Measurements from ENCODE around the gene DLG2.
"Not testable (repeated sequence)": the region's sequence is repeated elsewhere in the genome, so short reads cannot be mapped to it uniquely, and the experiment has no call there.

Gene DLG2

DNA sequence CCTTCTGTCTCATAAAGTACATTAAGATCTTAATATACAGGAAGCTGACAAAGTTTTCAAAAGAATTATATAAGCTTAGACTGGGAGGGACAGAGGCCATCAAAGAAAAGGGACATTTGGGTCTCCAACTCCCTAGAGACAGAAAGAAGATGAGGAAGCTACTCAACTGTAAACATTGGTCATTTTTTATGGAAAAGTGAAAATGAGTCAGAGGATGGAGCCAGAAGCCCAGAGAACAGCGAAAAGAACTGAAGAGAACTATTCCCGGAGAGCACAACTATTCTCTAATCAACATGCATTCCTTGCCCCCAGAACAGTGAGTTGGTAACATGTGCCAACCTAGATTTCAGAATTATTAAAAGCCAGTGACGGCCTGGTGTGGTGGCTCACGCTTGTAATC is 779.3 kb downstream of the DLG2 start:
- FAIRE-seq (no peak), DNase-seq (ENCODE audit: insufficient read length, low spot score) (no peak)
- TF ChIP-seq TAF1 (IDR thresholded peaks at IDR 0.05; ENCODE audit: low read depth, low read length): no peak
- no peak for TF ChIP-seq POU2F2 (IDR thresholded peaks at IDR 0.05; ENCODE audit: low read depth, low read length)
- no peak for TF ChIP-seq POLR2AphosphoS5 (IDR thresholded peaks at IDR 0.05; ENCODE audit: low read depth, low read length)
- TF ChIP-seq POLR2A (IDR thresholded peaks at IDR 0.05; ENCODE audit: low read depth, low read length): no peak
- TF ChIP-seq PAX5 (IDR thresholded peaks at IDR 0.05; ENCODE audit: insufficient read depth, low read length, severe bottlenecking): no peak
- TF ChIP-seq SPI1 (IDR thresholded peaks at IDR 0.05; ENCODE audit: low read depth, low read length): no peak

GRCh38 chr11:84840201-84840600 is 786.9 kb downstream of the DLG2 start:
- not testable (repeated sequence) for FAIRE-seq

DNA sequence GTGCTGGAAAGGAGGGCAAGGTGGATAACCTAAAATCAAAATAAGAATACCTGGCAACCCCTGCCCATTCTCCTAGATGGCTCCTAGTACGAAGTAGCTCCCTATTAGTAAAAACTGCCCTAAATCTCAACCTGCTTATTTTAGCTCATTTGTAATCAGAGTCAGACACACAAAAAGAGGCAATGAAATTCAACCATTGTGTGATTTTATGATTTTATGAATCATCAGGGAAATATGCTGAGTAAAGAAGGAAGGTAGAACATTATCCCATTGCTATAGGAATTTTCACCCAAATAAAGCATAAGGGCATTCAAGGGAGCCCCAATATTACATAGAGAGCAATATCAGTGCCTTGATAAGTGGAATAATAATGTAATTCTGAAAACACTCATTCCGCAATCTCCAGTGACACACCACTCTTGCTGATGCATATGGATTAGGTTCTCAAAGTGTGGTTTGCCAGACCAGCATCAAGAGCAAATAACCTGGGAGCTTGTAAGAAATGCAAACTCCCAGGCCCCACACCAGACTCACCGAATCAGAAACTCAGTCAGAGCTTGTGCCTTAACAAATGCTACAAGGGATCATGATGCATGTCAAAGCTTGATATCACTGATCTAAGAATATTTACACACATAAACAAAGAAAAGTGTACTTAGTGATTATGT is 789.6 kb downstream of the DLG2 start:
- DNase-seq (ENCODE audit: insufficient read length, low spot score) (no peak), FAIRE-seq (no peak)
- TF ChIP-seq POU2F2 (IDR thresholded peaks at IDR 0.05; ENCODE audit: low read depth, low read length): no peak
- no peak for TF ChIP-seq POLR2A (IDR thresholded peaks at IDR 0.05; ENCODE audit: low read depth, low read length)
- no peak for TF ChIP-seq POLR2AphosphoS5 (IDR thresholded peaks at IDR 0.05; ENCODE audit: low read depth, low read length)
- no peak for TF ChIP-seq SPI1 (IDR thresholded peaks at IDR 0.05; ENCODE audit: low read depth, low read length)
- TF ChIP-seq TAF1 (IDR thresholded peaks at IDR 0.05; ENCODE audit: low read depth, low read length): no peak
- no peak for TF ChIP-seq PAX5 (IDR thresholded peaks at IDR 0.05; ENCODE audit: insufficient read depth, low read length, severe bottlenecking)

More at GRCh38 chr11:84840201-84840600, 786.9 kb downstream of the DLG2 start:
- DNase-seq (ENCODE audit: insufficient read length, low spot score): not testable (repeated sequence)

DNA sequence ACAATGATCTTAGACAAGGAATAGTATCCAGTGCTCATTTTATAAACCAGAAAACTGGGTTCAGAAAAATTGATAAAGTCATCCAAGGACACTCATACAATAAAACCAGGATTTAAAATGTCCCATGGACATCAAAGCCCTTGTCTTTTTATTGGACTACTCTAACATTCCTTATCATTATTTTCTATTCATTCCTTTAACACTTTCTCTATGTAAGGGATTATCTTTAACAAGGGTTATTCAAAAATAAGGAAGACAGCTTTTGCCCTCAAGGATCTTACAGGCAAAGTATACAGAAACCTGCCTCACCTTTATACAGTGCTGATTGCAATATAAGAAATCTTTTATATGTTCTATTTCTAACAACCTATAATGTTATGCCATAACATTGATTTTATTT is 790.8 kb downstream of the DLG2 start:
- TF ChIP-seq PAX5 (IDR thresholded peaks at IDR 0.05; ENCODE audit: insufficient read depth, low read length, severe bottlenecking) (no peak), POLR2AphosphoS5 (IDR thresholded peaks at IDR 0.05; ENCODE audit: low read depth, low read length) (no peak), TAF1 (IDR thresholded peaks at IDR 0.05; ENCODE audit: low read depth, low read length) (no peak), POLR2A (IDR thresholded peaks at IDR 0.05; ENCODE audit: low read depth, low read length) (no peak), SPI1 (IDR thresholded peaks at IDR 0.05; ENCODE audit: low read depth, low read length) (no peak), POU2F2 (IDR thresholded peaks at IDR 0.05; ENCODE audit: low read depth, low read length) (no peak)
- FAIRE-seq (no peak), DNase-seq (ENCODE audit: insufficient read length, low spot score) (no peak)

- DNase-seq (ENCODE audit: insufficient read length, low spot score) (no peak), FAIRE-seq (no peak)
- TF ChIP-seq PAX5 (IDR thresholded peaks at IDR 0.05; ENCODE audit: insufficient read depth, low read length, severe bottlenecking): no peak
- no peak for TF ChIP-seq POLR2A (IDR thresholded peaks at IDR 0.05; ENCODE audit: low read depth, low read length)
- no peak for TF ChIP-seq SPI1 (IDR thresholded peaks at IDR 0.05; ENCODE audit: low read depth, low read length)
- TF ChIP-seq POU2F2 (IDR thresholded peaks at IDR 0.05; ENCODE audit: low read depth, low read length): no peak
- no peak for TF ChIP-seq POLR2AphosphoS5 (IDR thresholded peaks at IDR 0.05; ENCODE audit: low read depth, low read length)
- TF ChIP-seq TAF1 (IDR thresholded peaks at IDR 0.05; ENCODE audit: low read depth, low read length): no peak
These were observed 793.6 kb downstream of the DLG2 start for GRCh38 chr11:84833488-84834088.

GRCh38 chr11:84830372-84830771 is 796.8 kb downstream of the DLG2 start:
- no peak for DNase-seq (ENCODE audit: insufficient read length, low spot score)
- TF ChIP-seq POLR2AphosphoS5 (IDR thresholded peaks at IDR 0.05; ENCODE audit: low read depth, low read length) (no peak), SPI1 (IDR thresholded peaks at IDR 0.05; ENCODE audit: low read depth, low read length) (no peak), POU2F2 (IDR thresholded peaks at IDR 0.05; ENCODE audit: low read depth, low read length) (no peak), PAX5 (IDR thresholded peaks at IDR 0.05; ENCODE audit: insufficient read depth, low read length, severe bottlenecking) (no peak), POLR2A (IDR thresholded peaks at IDR 0.05; ENCODE audit: low read depth, low read length) (no peak), TAF1 (IDR thresholded peaks at IDR 0.05; ENCODE audit: low read depth, low read length) (no peak)
- no peak for FAIRE-seq

- DNase-seq (ENCODE audit: insufficient read length, low spot score) (no peak), FAIRE-seq (no peak)
- TF ChIP-seq SPI1 (IDR thresholded peaks at IDR 0.05; ENCODE audit: low read depth, low read length) (no peak), POLR2AphosphoS5 (IDR thresholded peaks at IDR 0.05; ENCODE audit: low read depth, low read length) (no peak)
These were observed 798.0 kb downstream of the DLG2 start for GRCh38 chr11:84829162-84829561.

DNA sequence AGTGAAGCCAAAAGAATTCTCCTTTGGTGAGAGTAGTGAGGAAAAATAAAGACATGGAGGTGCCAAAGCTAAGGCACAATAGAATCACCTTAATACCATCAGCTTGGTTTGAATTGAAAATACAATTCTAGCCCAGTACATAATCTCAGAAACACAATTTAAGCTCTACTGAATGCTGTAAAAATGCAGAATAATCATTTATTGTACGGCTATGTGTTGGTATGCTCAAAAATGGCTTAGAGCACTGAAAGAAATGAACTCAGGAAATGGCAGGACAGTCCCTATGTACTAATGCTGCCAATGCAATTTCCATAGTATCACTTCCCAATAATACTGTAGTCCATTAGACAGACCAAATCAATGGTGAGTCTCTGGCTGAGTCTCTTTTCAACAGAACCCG is 798.5 kb downstream of the DLG2 start:
- no peak for DNase-seq (ENCODE audit: insufficient read length, low spot score)
- FAIRE-seq: no peak
- TF ChIP-seq POLR2A (IDR thresholded peaks at IDR 0.05; ENCODE audit: low read depth, low read length): no peak
- no peak for TF ChIP-seq POLR2AphosphoS5 (IDR thresholded peaks at IDR 0.05; ENCODE audit: low read depth, low read length)
- no peak for TF ChIP-seq PAX5 (IDR thresholded peaks at IDR 0.05; ENCODE audit: insufficient read depth, low read length, severe bottlenecking)
- no peak for TF ChIP-seq TAF1 (IDR thresholded peaks at IDR 0.05; ENCODE audit: low read depth, low read length)
- no peak for TF ChIP-seq SPI1 (IDR thresholded peaks at IDR 0.05; ENCODE audit: low read depth, low read length)
- no peak for TF ChIP-seq POU2F2 (IDR thresholded peaks at IDR 0.05; ENCODE audit: low read depth, low read length)

DNA sequence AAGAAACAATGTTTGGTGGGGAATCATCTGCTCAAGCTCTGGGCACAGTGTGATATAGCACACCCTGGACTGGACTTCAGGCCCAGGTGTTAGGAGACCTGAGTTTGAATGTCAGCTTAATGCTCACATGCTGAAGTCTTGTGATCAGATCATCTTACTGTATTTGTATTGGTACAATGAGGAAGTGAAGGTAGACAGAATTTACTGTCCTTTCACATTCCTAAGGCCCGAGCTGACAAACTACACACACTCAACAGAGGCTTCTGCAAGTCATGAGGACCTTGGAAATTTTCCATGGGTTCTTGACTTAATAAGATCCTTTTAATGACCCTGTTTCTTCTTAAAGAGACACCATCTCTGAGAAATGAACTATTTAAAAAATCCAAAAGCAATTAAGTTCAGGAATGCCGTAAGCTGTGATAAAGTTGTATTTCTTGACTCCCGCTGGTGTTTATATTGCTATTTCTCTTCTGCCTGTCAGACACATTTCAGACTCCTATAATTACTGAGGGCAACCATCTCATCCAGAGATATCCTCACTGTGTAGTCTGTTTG is 802.0 kb downstream of the DLG2 start:
- TF ChIP-seq SPI1 (IDR thresholded peaks at IDR 0.05; ENCODE audit: low read depth, low read length): no peak
- no peak for TF ChIP-seq PAX5 (IDR thresholded peaks at IDR 0.05; ENCODE audit: insufficient read depth, low read length, severe bottlenecking)
- TF ChIP-seq TAF1 (IDR thresholded peaks at IDR 0.05; ENCODE audit: low read depth, low read length): no peak
- no peak for TF ChIP-seq POLR2A (IDR thresholded peaks at IDR 0.05; ENCODE audit: low read depth, low read length)
- no peak for TF ChIP-seq POLR2AphosphoS5 (IDR thresholded peaks at IDR 0.05; ENCODE audit: low read depth, low read length)
- no peak for TF ChIP-seq POU2F2 (IDR thresholded peaks at IDR 0.05; ENCODE audit: low read depth, low read length)
- no peak for FAIRE-seq
- no peak for DNase-seq (ENCODE audit: insufficient read length, low spot score)

DNA sequence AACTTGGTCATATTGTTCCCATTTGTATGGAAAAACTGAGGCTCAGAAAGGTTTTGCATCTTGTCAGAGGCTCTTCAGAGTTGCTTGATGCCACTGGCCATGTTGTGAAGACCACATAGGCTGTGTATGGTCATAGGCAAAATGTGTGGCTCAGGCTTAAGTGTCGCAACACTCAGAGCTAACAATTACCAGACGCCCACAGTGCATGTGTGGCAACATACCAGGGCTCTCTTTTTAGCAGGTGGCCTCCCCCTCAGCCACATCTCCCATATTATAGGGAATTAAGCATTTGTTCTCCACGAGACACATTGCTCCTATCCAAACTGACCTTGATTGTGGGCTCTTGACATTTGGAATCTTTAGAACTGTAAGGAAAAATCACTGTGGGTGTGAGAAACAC is 802.5 kb downstream of the DLG2 start:
- DNase-seq (ENCODE audit: insufficient read length, low spot score) (no peak), FAIRE-seq (no peak)
- no peak for TF ChIP-seq POU2F2 (IDR thresholded peaks at IDR 0.05; ENCODE audit: low read depth, low read length)
- TF ChIP-seq SPI1 (IDR thresholded peaks at IDR 0.05; ENCODE audit: low read depth, low read length): no peak
- no peak for TF ChIP-seq POLR2AphosphoS5 (IDR thresholded peaks at IDR 0.05; ENCODE audit: low read depth, low read length)
- no peak for TF ChIP-seq POLR2A (IDR thresholded peaks at IDR 0.05; ENCODE audit: low read depth, low read length)
- TF ChIP-seq PAX5 (IDR thresholded peaks at IDR 0.05; ENCODE audit: insufficient read depth, low read length, severe bottlenecking): no peak
- TF ChIP-seq TAF1 (IDR thresholded peaks at IDR 0.05; ENCODE audit: low read depth, low read length): no peak

All from GM12891 (cell line).